GM12878 (cell line): Measurements from ENCODE around the gene CHRDL2. TPM values are rescaled to one million over a fixed set of nuclear protein-coding genes. Genes with fewer than 3 reads are reported as not detected.
A peak's percentile ranks its signal among the peaks of the same experiment; 100 is the strongest.

ENCODE experiments used
- ATAC-seq: fragments of 200-7000 bp; cut with Tn5 transposase; 3 replicates; pipeline ENCODE4 v1.9.1; 2020; ENCODE audit warnings: mild to moderate bottlenecking, moderate library complexity
- BruUV-seq: library from RNA; stranded (reverse); fragments of 400-500 nt; replicated peaks from 2 replicates; lab custom pipeline; 2021; lab: Mats Ljungman, UMichigan
- CTCF ChIA-PET: fragments of 300-600 bp; sonication (Branson Sonifier 250); formaldehyde crosslinking; extraction: SDS; loops from one replicate; lab custom pipeline; 2021; ENCODE audit warnings: inconsistent platforms; lab: Yijun Ruan, JAX
- POLR2A ChIA-PET: fragments of 350-600 bp; formaldehyde crosslinking; extraction: SDS; loops from one replicate; lab custom pipeline; 2021; ENCODE audit warnings: inconsistent platforms; lab: Charles Lee
- RAD21 ChIA-PET: fragments of 300-600 bp; sonication (Branson Sonifier 250); formaldehyde crosslinking; loops from one replicate; lab custom pipeline; 2023; ENCODE audit warnings: antibody characterized with exemption; ENCODE audit not compliant: unreplicated experiment; lab: Charles Lee
- SMC1A ChIA-PET: fragments of 300-600 bp; sonication (Branson Sonifier 250); formaldehyde crosslinking; loops from one replicate; lab custom pipeline; 2023; ENCODE audit not compliant: unreplicated experiment, uncharacterized antibody; lab: Charles Lee
- DNase-seq: peaks from one replicate; pipeline ENCODE4 v3.0.0-alpha.2; 2011; ENCODE audit warnings: low read depth, low spot score
- FAIRE-seq: peaks from 3 replicates; lab custom pipeline; 2011; peaks lifted over from hg19 to GRCh38; lab: Jason Lieb, UNC
- H2AFZ ChIP-seq: 2 replicates; pipeline ENCODE4 v1.6.0; 2011; ENCODE audit warnings: low read depth, low read length, control low read depth; ENCODE audit not compliant: control insufficient read depth
- H3K27ac ChIP-seq: 2 replicates; pipeline ENCODE4 v1.5.1; 2011; ENCODE audit warnings: control low read depth; ENCODE audit not compliant: control insufficient read depth, insufficient read depth
- H3K27me3 ChIP-seq, 2 experiments: replicated peaks in 1 of 2; 2 replicates each; pipeline versions ENCODE4 v1.6.0 to v1.6.1; 2011; ENCODE audit warnings: low read length in 1 of 2; ENCODE audit not compliant: control insufficient read depth in 2 of 2, insufficient read depth in 2 of 2
- H3K36me3 ChIP-seq, 2 experiments: 2 replicates each; pipeline ENCODE4 v1.5.1; 2011; ENCODE audit warnings: low read length in 1 of 2; ENCODE audit not compliant: control insufficient read depth in 2 of 2, insufficient read depth in 2 of 2
- H3K4me1 ChIP-seq: 2 replicates; pipeline ENCODE4 v1.6.1; 2011; ENCODE audit warnings: mild to moderate bottlenecking, low read length, moderate library complexity, mixed read lengths; ENCODE audit not compliant: control insufficient read depth, insufficient read depth
- H3K4me2 ChIP-seq: 2 replicates; pipeline ENCODE4 v1.6.0; 2011; ENCODE audit warnings: control low read depth; ENCODE audit not compliant: control insufficient read depth, insufficient read depth
- H3K4me3 ChIP-seq: fragments of 200-600 bp; sonication (generic); 2 replicates; pipeline ENCODE4 v1.5.1; 2016
- H3K79me2 ChIP-seq: 2 replicates; pipeline ENCODE4 v1.6.0; 2011; ENCODE audit warnings: low read length; ENCODE audit not compliant: control insufficient read depth, insufficient read depth
- H3K9ac ChIP-seq: 2 replicates; pipeline ENCODE4 v1.8.0; 2011; ENCODE audit warnings: low read length, control low read depth, mixed read lengths; ENCODE audit not compliant: control insufficient read depth, insufficient read depth
- H3K9me3 ChIP-seq: replicated peaks from 3 replicates; pipeline ENCODE4 v1.5.1; 2011; ENCODE audit warnings: mild to moderate bottlenecking, low read length; ENCODE audit not compliant: control insufficient read depth, insufficient read depth
- H4K20me1 ChIP-seq: 2 replicates; pipeline ENCODE4 v1.6.0; 2011; ENCODE audit not compliant: control insufficient read depth, insufficient read depth
- CEBPZ ChIP-seq: fragments of 150-350 bp; IDR thresholded peaks from 2 replicates; pipeline ENCODE4 v1.6.1; 2016; ENCODE audit warnings: low read depth, low read length
- E2F4 ChIP-seq: IDR thresholded peaks from 2 replicates; pipeline ENCODE4 v1.6.1; 2012; ENCODE audit warnings: low read depth, low read length, improper control_type of control experiment
- FOXM1 ChIP-seq: IDR thresholded peaks from 2 replicates; pipeline ENCODE4 v1.6.1; 2012; ENCODE audit warnings: low read depth, mild to moderate bottlenecking, inconsistent platforms, low read length, moderate library complexity
- MYB ChIP-seq: fragments of 150-350 bp; IDR thresholded peaks from 2 replicates; pipeline ENCODE4 v1.6.1; 2014; ENCODE audit warnings: mild to moderate bottlenecking, low read depth, low read length, borderline replicate concordance
- PAX8 ChIP-seq: fragments of 450-650 bp; IDR thresholded peaks from 2 replicates; pipeline ENCODE4 v1.6.1; 2017; ENCODE audit warnings: mild to moderate bottlenecking, moderate library complexity
- POU2F2 ChIP-seq: IDR thresholded peaks from 3 replicates; pipeline ENCODE4 v1.6.1; 2011; ENCODE audit warnings: low read depth, mild to moderate bottlenecking, low read length, borderline replicate concordance
- RB1 ChIP-seq: fragments of 450-650 bp; formaldehyde crosslinking; IDR thresholded peaks from 2 replicates; pipeline ENCODE4 v1.6.1; 2017; ENCODE audit warnings: mild to moderate bottlenecking, borderline replicate concordance
- SIX5 ChIP-seq: IDR thresholded peaks from 2 replicates; pipeline ENCODE4 v1.6.1; 2011; ENCODE audit warnings: mild to moderate bottlenecking, low read depth, low read length, moderate library complexity; ENCODE audit not compliant: severe bottlenecking
- SMC3 ChIP-seq: IDR thresholded peaks from 2 replicates; pipeline ENCODE4 v1.6.1; 2011; ENCODE audit warnings: low read length, improper control_type of control experiment, borderline replicate concordance
- TARDBP ChIP-seq: IDR thresholded peaks from 2 replicates; pipeline ENCODE4 v1.6.1; 2016; ENCODE audit warnings: borderline replicate concordance
- TCF7 ChIP-seq: IDR thresholded peaks from 2 replicates; pipeline ENCODE4 v1.6.1; 2014; ENCODE audit warnings: antibody characterized with exemption, borderline replicate concordance
- WRNIP1 ChIP-seq: IDR thresholded peaks from 2 replicates; pipeline ENCODE4 v1.6.1; 2011; ENCODE audit warnings: low read depth, low read length, improper control_type of control experiment, borderline replicate concordance
- ZBTB33 ChIP-seq: fragments of 450-650 bp; IDR thresholded peaks from 2 replicates; pipeline ENCODE4 v1.6.1; 2017; ENCODE audit warnings: mild to moderate bottlenecking
- ZBTB40 ChIP-seq: fragments of 450-650 bp; IDR thresholded peaks from 2 replicates; pipeline ENCODE4 v1.6.1; 2016; ENCODE audit warnings: mild to moderate bottlenecking, moderate library complexity, borderline replicate concordance
- ZSCAN29 ChIP-seq: fragments of 450-650 bp; IDR thresholded peaks from 2 replicates; pipeline ENCODE4 v1.6.1; 2017; ENCODE audit warnings: mild to moderate bottlenecking, moderate library complexity
- WGBS: methylation state at CpG from one replicate; pipeline ENCODE4 v1.1.6; 2016; ENCODE audit warnings: low lambda C conversion rate; ENCODE audit not compliant: insufficient replicate concordance, insufficient coverage; ENCODE audit errors: missing lambda C conversion rate; 5-methylcytosine and 5-hydroxymethylcytosine counted together
- in situ Hi-C: fragments of 300-500 bp; cut with MboI; formaldehyde crosslinking; loops from 9 replicates; pipeline ENCODE4 v1.14.3; 2018; ENCODE audit warnings: mixed read lengths
- intact Hi-C: fragments of 100-400 bp; cut with micrococcal nuclease; formaldehyde crosslinking; loops from one replicate; pipeline ENCODE4 v1.14.2; 2022; ENCODE audit not compliant: unreplicated experiment
- polyA plus RNA-seq, 11 experiments: library from polyadenylated mRNA; depleted of rRNA in 4 of 11; unstranded in 6 of 11; stranded (reverse) in 5 of 11; fragments of >200 nt; fragmentation: Nextera tagmentation in 4 of 11; fragmentation: Illumina TruSeq in 1 of 11; extraction: Ambion mirVana in 4 of 11; extraction: Trizol in 1 of 11; gene quantifications; 1 replicate in 1 of 11; 2 replicates in 10 of 11; pipeline versions ENCODE4 v1.2.1 to v1.2.3, GENCODE V29; 2011 to 2016; ENCODE audit warnings: inconsistent platforms in 2 of 11, missing spikeins in 2 of 11, low read depth in 1 of 11
- total RNA-seq, 4 experiments: library from RNA; depleted of rRNA in 3 of 4; stranded (reverse); fragments of >200 nt in 3 of 4; fragmentation: Illumina TruSeq in 1 of 4; extraction: Trizol in 1 of 4; gene quantifications; 2 replicates each; pipeline versions ENCODE4 v1.2.1 to v1.2.3, GENCODE V29; 2013 to 2021

The CHRDL2 gene
- total and polyA plus RNA-seq, 10 of the 15 experiments (the other 5 are each of a cell fraction or from before 2014, with no cell fraction given), result not detected

GRCh38 chr11:74770456-74770855 is 39.2 kb upstream of the CHRDL2 start:
- Histone ChIP-seq H3K27me3 (no peaks in the 10 kb centered on the region), H3K79me2 (peaks cover 22% of the 10 kb centered on the region), H3K4me1 (peaks cover 39% of the 10 kb centered on the region), H3K27ac (no peak overlapping the region; the same call in 1 of the 2 replicates), H3K4me2 (peak overlapping the region; percentile 15), H3K4me3 (no peak overlapping the region), H4K20me1 (no peaks in the 10 kb centered on the region), H3K36me3 (no peaks in the 10 kb centered on the region), H3K9ac (no peak overlapping the region), H3K9me3 (no peaks in the 10 kb centered on the region), H2AFZ (no peak overlapping the region)
- ChIA-PET SMC1A (interaction anchor here (1.0 to 1.2 kb wide), 4 partner anchors 11 to 31 kb away, joined by 3 read pairs; no protein-coding TSS in a partner anchor), RAD21 (no interaction called here), CTCF (interaction anchor here (1.1 to 1.5 kb wide), 2 partner anchors 20 to 70 kb away, joined by 3 to 4 read pairs; no protein-coding TSS in a partner anchor), POLR2A (no interaction called here)
- intact Hi-C loops, result no loop called here
- no peak for ATAC-seq
- WGBS, result 54% methylated on average over 5 of the region's 5 CpGs
- BruUV-seq, result no TSS peak
- no peak for FAIRE-seq
- in situ Hi-C loops, result no loop called here
- DNase-seq, result no peak
- TF ChIP-seq WRNIP1 (no peak), ZBTB40 (no peak), ZBTB33 (no peak), PAX8 (no peak), RB1 (no peak), ZSCAN29 (no peak), MYB (no peak), POU2F2 (no peak), TARDBP (no peak), SIX5 (no peak), SMC3 (no peak), FOXM1 (no peak), TCF7 (no peak), E2F4 (no peak), CEBPZ (no peak)
